ENCODE data around the gene GNAL. TPM values are rescaled to one million over a fixed set of nuclear protein-coding genes. Genes with fewer than 3 reads are reported as not detected.

Gene GNAL
- total RNA-seq, 1 experiment from 2014 or later: 0.15 TPM

DNA sequence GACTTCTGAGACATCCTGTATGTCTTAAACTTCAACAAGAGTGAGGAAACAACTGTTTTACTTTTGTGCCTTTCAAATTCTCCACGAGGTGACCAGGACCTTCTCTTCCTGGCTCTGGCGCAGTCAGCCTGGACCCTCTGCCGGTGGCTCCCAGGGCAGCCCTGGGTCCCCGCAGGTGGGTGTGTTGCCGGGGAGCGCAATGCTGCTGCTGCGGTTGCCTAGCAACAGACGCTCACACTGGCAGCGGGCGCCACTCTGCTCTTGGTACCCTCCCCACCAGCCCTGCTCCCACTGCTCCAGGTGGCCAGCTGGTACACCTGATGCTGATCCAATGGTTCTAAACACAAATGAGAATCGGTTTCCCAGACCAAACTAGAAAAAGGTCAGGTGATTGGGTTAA, 58.7 kb downstream of the GNAL start:
- ChIA-PET CTCF (no interaction called here), POLR2A (ENCODE audit: unreplicated experiment) (no interaction called here)
- no peaks in the 10 kb centered on the region for H3K4me1 ChIP-seq (ENCODE audit: insufficient read depth, low read length)
- H3K27ac ChIP-seq (ENCODE audit: low read length): no peak overlapping the region
- ATAC-seq: no peak
- no peaks in the 10 kb centered on the region for H3K9me2 ChIP-seq (replicated peaks; ENCODE audit: low read length)
- H3K9me3 ChIP-seq (ENCODE audit: low read length): no peaks in the 10 kb centered on the region
- TF ChIP-seq CTCF (conservative IDR thresholded peaks at IDR 0.05; ENCODE audit: low read depth, low read length) (no peak), EZH2 (IDR thresholded peaks at IDR 0.05; ENCODE audit: low read length, unreplicated experiment) (no peak), EZH2phosphoT487 (IDR thresholded peaks at IDR 0.05; ENCODE audit: borderline replicate concordance, low read length) (no peak)
- H3K79me2 ChIP-seq (ENCODE audit: low read length): no peaks in the 10 kb centered on the region
- H3K4me3 ChIP-seq (ENCODE audit: low read length): no peak overlapping the region
- no peaks in the 10 kb centered on the region for H3K36me3 ChIP-seq (ENCODE audit: low read depth, low read length)
- H3F3A ChIP-seq (ENCODE audit: low read length, unreplicated experiment): no peaks in the 10 kb centered on the region
- H3K9ac ChIP-seq (ENCODE audit: low read length): no peak overlapping the region
- H3K4me2 ChIP-seq (ENCODE audit: low read length): no peak overlapping the region
- intact Hi-C loops (cut with micrococcal nuclease): loop anchor here (2.0 kb wide), 1 partner anchor 21 kb away; no protein-coding TSS in a partner anchor
- BruUV-seq (replicated peaks): no TSS peak
- no peak for DNase-seq
- H4K20me1 ChIP-seq (ENCODE audit: low read length): no peaks in the 10 kb centered on the region
- H3K27me3 ChIP-seq (ENCODE audit: low read length): peaks cover 77% of the 10 kb centered on the region
- no peak overlapping the region for H2AFZ ChIP-seq (ENCODE audit: low read length)

GRCh38 chr18:11749305-11749704, 60.2 kb downstream of the GNAL start:
- Histone ChIP-seq H3K79me2 (ENCODE audit: low read length) (no peaks in the 10 kb centered on the region), H3K9me2 (replicated peaks; ENCODE audit: low read length) (no peaks in the 10 kb centered on the region), H3K4me2 (ENCODE audit: low read length) (no peak overlapping the region), H2AFZ (ENCODE audit: low read length) (no peak overlapping the region), H3K9me3 (ENCODE audit: low read length) (no peaks in the 10 kb centered on the region), H3K27me3 (ENCODE audit: low read length) (peaks cover 77% of the 10 kb centered on the region), H3K36me3 (ENCODE audit: low read depth, low read length) (no peaks in the 10 kb centered on the region), H3K4me3 (ENCODE audit: low read length) (no peak overlapping the region), H3F3A (ENCODE audit: low read length, unreplicated experiment) (no peaks in the 10 kb centered on the region), H3K4me1 (ENCODE audit: insufficient read depth, low read length) (no peaks in the 10 kb centered on the region), H4K20me1 (ENCODE audit: low read length) (no peaks in the 10 kb centered on the region), H3K9ac (ENCODE audit: low read length) (no peak overlapping the region), H3K27ac (ENCODE audit: low read length) (no peak overlapping the region)
- TF ChIP-seq EZH2phosphoT487 (IDR thresholded peaks at IDR 0.05; ENCODE audit: borderline replicate concordance, low read length): no peak
- TF ChIP-seq CTCF (conservative IDR thresholded peaks at IDR 0.05; ENCODE audit: low read depth, low read length): no peak
- TF ChIP-seq EZH2 (IDR thresholded peaks at IDR 0.05; ENCODE audit: low read length, unreplicated experiment): no peak
- ATAC-seq: no peak
- DNase-seq: no peak
- no TSS peak for BruUV-seq (replicated peaks)
- intact Hi-C loops (cut with micrococcal nuclease): loop anchor here (2.0 kb wide), 1 partner anchor 19 kb away; no protein-coding TSS in a partner anchor
- ChIA-PET CTCF (no interaction called here), POLR2A (ENCODE audit: unreplicated experiment) (no interaction called here)

GRCh38 chr18:11750171-11750570, 61.1 kb downstream of the GNAL start:
- Histone ChIP-seq H3F3A (ENCODE audit: low read length, unreplicated experiment) (no peaks in the 10 kb centered on the region), H3K36me3 (ENCODE audit: low read depth, low read length) (no peaks in the 10 kb centered on the region), H3K9me2 (replicated peaks; ENCODE audit: low read length) (no peaks in the 10 kb centered on the region), H3K9ac (ENCODE audit: low read length) (no peak overlapping the region), H4K20me1 (ENCODE audit: low read length) (no peaks in the 10 kb centered on the region), H3K27ac (ENCODE audit: low read length) (no peak overlapping the region), H3K27me3 (ENCODE audit: low read length) (peaks cover 77% of the 10 kb centered on the region), H3K4me2 (ENCODE audit: low read length) (no peak overlapping the region), H3K4me1 (ENCODE audit: insufficient read depth, low read length) (no peaks in the 10 kb centered on the region), H2AFZ (ENCODE audit: low read length) (no peak overlapping the region), H3K9me3 (ENCODE audit: low read length) (no peaks in the 10 kb centered on the region), H3K4me3 (ENCODE audit: low read length) (no peak overlapping the region), H3K79me2 (ENCODE audit: low read length) (no peaks in the 10 kb centered on the region)
- BruUV-seq (replicated peaks): no TSS peak
- DNase-seq (no peak), ATAC-seq (no peak)
- ChIA-PET POLR2A (ENCODE audit: unreplicated experiment) (no interaction called here), CTCF (no interaction called here)
- intact Hi-C loops (cut with micrococcal nuclease): no loop called here
- TF ChIP-seq EZH2 (IDR thresholded peaks at IDR 0.05; ENCODE audit: low read length, unreplicated experiment) (no peak), EZH2phosphoT487 (IDR thresholded peaks at IDR 0.05; ENCODE audit: borderline replicate concordance, low read length) (no peak), CTCF (conservative IDR thresholded peaks at IDR 0.05; ENCODE audit: low read depth, low read length) (no peak)
